HUES48 (cell line): ENCODE data around the gene HCFC1.
"Not testable (repeated sequence)": the region's sequence is repeated elsewhere in the genome, so short reads cannot be mapped to it uniquely, and the experiment has no call there.

Experiments
- H3K27ac ChIP-seq: one replicate; pipeline ENCODE4 v1.7.0; 2013; ENCODE audit warnings: low read depth, low read length, inconsistent platforms
- H3K27me3 ChIP-seq: 2 replicates; pipeline ENCODE4 v1.6.1; 2013; ENCODE audit warnings: mild to moderate bottlenecking, low read length; ENCODE audit not compliant: control insufficient read depth, insufficient read depth
- H3K36me3 ChIP-seq: 2 replicates; pipeline ENCODE4 v1.6.1; 2013; ENCODE audit warnings: low read length; ENCODE audit not compliant: control insufficient read depth, insufficient read depth
- H3K4me1 ChIP-seq: 2 replicates; pipeline ENCODE4 v1.6.1; 2013; ENCODE audit warnings: mild to moderate bottlenecking, low read length; ENCODE audit not compliant: control insufficient read depth, insufficient read depth
- H3K4me3 ChIP-seq: 2 replicates; pipeline ENCODE4 v1.5.1; 2013; ENCODE audit warnings: mild to moderate bottlenecking, low read depth, low read length
- H3K9ac ChIP-seq: 2 replicates; pipeline ENCODE4 v1.6.1; 2013; ENCODE audit warnings: mild to moderate bottlenecking, low read depth, low read length, moderate library complexity
- H3K9me3 ChIP-seq: 2 replicates; pipeline ENCODE4 v1.6.1; 2013; ENCODE audit warnings: low read length; ENCODE audit not compliant: control insufficient read depth, insufficient read depth

The HCFC1 gene

GRCh38 chrX:154004315-154004714, 32.7 kb upstream of the HCFC1 start:
- H3K27me3 ChIP-seq = no peaks in the 10 kb centered on the region
- no peak overlapping the region for H3K4me3 ChIP-seq
- H3K27ac ChIP-seq = no peak overlapping the region
- H3K9me3 ChIP-seq = peaks cover 36% of the 10 kb centered on the region
- H3K4me1 ChIP-seq = no peaks in the 10 kb centered on the region
- no peak overlapping the region for H3K9ac ChIP-seq
- H3K36me3 ChIP-seq = no peaks in the 10 kb centered on the region

- Histone ChIP-seq H3K9ac (no peak overlapping the region; the same call in 1 of the 2 replicates), H3K9me3 (peaks cover 39% of the 10 kb centered on the region), H3K4me1 (no peaks in the 10 kb centered on the region), H3K36me3 (no peaks in the 10 kb centered on the region), H3K27ac (peak overlapping the region; percentile 50), H3K27me3 (no peaks in the 10 kb centered on the region), H3K4me3 (no peak overlapping the region)
These were observed 30.6 kb upstream of the HCFC1 start for GRCh38 chrX:154002215-154002719.

- Histone ChIP-seq H3K9me3 (peaks cover 39% of the 10 kb centered on the region), H3K4me1 (no peaks in the 10 kb centered on the region), H3K27ac (no peak overlapping the region), H3K27me3 (no peaks in the 10 kb centered on the region), H3K9ac (no peak overlapping the region), H3K36me3 (no peaks in the 10 kb centered on the region), H3K4me3 (no peak overlapping the region)
These were observed 28.4 kb upstream of the HCFC1 start for GRCh38 chrX:154000051-154000450.

GRCh38 chrX:153999359-154000037, 27.9 kb upstream of the HCFC1 start:
- H3K27ac ChIP-seq = peak overlapping the region; percentile 12
- H3K9ac ChIP-seq = no peak overlapping the region

GRCh38 chrX:153995504-153995903, 23.9 kb upstream of the HCFC1 start:
- H3K9ac ChIP-seq = no peak overlapping the region
- no peaks in the 10 kb centered on the region for H3K36me3 ChIP-seq
- no peak overlapping the region for H3K4me3 ChIP-seq
- peaks cover 16% of the 10 kb centered on the region for H3K9me3 ChIP-seq
- no peak overlapping the region for H3K27ac ChIP-seq
- no peaks in the 10 kb centered on the region for H3K27me3 ChIP-seq
- H3K4me1 ChIP-seq = no peaks in the 10 kb centered on the region

More at GRCh38 chrX:153999359-154000037, 27.9 kb upstream of the HCFC1 start:
- Histone ChIP-seq H3K4me1 (no peaks in the 10 kb centered on the region), H3K36me3 (no peaks in the 10 kb centered on the region), H3K4me3 (no peak overlapping the region), H3K9me3 (peaks cover 41% of the 10 kb centered on the region), H3K27me3 (no peaks in the 10 kb centered on the region)

- H3K9ac ChIP-seq, H3K27me3 ChIP-seq, H3K27ac ChIP-seq, H3K36me3 ChIP-seq, H3K4me3 ChIP-seq, H3K4me1 ChIP-seq: not testable (repeated sequence)
- H3K9me3 ChIP-seq = peaks cover 22% of the 10 kb centered on the region
These were observed 22.8 kb upstream of the HCFC1 start for GRCh38 chrX:153994398-153994797.

GRCh38 chrX:153993978-153994377, 22.4 kb upstream of the HCFC1 start:
- Histone ChIP-seq H3K4me3 (no peak overlapping the region), H3K27ac (no peak overlapping the region)

GRCh38 chrX:153993079-153993478, 21.5 kb upstream of the HCFC1 start:
- H3K27me3 ChIP-seq = no peaks in the 10 kb centered on the region
- no peaks in the 10 kb centered on the region for H3K4me1 ChIP-seq
- no peak overlapping the region for H3K9ac ChIP-seq
- H3K9me3 ChIP-seq = peaks cover 18% of the 10 kb centered on the region
- H3K4me3 ChIP-seq = no peak overlapping the region
- no peaks in the 10 kb centered on the region for H3K36me3 ChIP-seq
- no peak overlapping the region for H3K27ac ChIP-seq

More at GRCh38 chrX:153993978-153994377, 22.4 kb upstream of the HCFC1 start:
- H3K9me3 ChIP-seq = peaks cover 18% of the 10 kb centered on the region
- H3K36me3 ChIP-seq = no peaks in the 10 kb centered on the region
- H3K9ac ChIP-seq = no peak overlapping the region
- H3K4me1 ChIP-seq = no peaks in the 10 kb centered on the region
- H3K27me3 ChIP-seq = no peaks in the 10 kb centered on the region

GRCh38 chrX:153992180-153992579, 20.6 kb upstream of the HCFC1 start:
- no peaks in the 10 kb centered on the region for H3K27me3 ChIP-seq
- H3K4me3 ChIP-seq = no peak overlapping the region
- no peak overlapping the region for H3K27ac ChIP-seq
- no peaks in the 10 kb centered on the region for H3K36me3 ChIP-seq
- H3K9me3 ChIP-seq = peaks cover 18% of the 10 kb centered on the region
- no peak overlapping the region for H3K9ac ChIP-seq
- no peaks in the 10 kb centered on the region for H3K4me1 ChIP-seq

GRCh38 chrX:153991013-153991580, 19.5 kb upstream of the HCFC1 start:
- H3K27ac ChIP-seq = no peak overlapping the region
- no peaks in the 10 kb centered on the region for H3K36me3 ChIP-seq
- no peak overlapping the region for H3K9ac ChIP-seq
- H3K4me3 ChIP-seq = no peak overlapping the region
- H3K9me3 ChIP-seq = peaks cover 22% of the 10 kb centered on the region
- H3K4me1 ChIP-seq = no peaks in the 10 kb centered on the region
- no peaks in the 10 kb centered on the region for H3K27me3 ChIP-seq

GRCh38 chrX:153989973-153990655, 18.5 kb upstream of the HCFC1 start:
- Histone ChIP-seq H3K36me3 (no peaks in the 10 kb centered on the region), H3K4me1 (no peaks in the 10 kb centered on the region), H3K9me3 (peaks cover 17% of the 10 kb centered on the region), H3K27me3 (no peaks in the 10 kb centered on the region), H3K27ac (no peak overlapping the region), H3K9ac (no peak overlapping the region), H3K4me3 (no peak overlapping the region)
